HepG2 (cell line): ENCODE data around the gene TCEA3. TPM values are rescaled to one million over a fixed set of nuclear protein-coding genes. Genes with fewer than 3 reads are reported as not detected.
A peak's percentile ranks its signal among the peaks of the same experiment; 100 is the strongest.

ENCODE experiments used
- CEBPB ChIP-seq: IDR thresholded peaks from 2 replicates; pipeline ENCODE4 v1.6.1; 2011; ENCODE audit warnings: low read depth, low read length, improper control_type of control experiment, borderline replicate concordance
- CHD2 ChIP-seq: IDR thresholded peaks from 2 replicates; pipeline ENCODE4 v1.6.1; 2011; ENCODE audit warnings: low read depth, low read length, improper control_type of control experiment
- FOXC1 ChIP-seq: sonication (generic); formaldehyde crosslinking; IDR thresholded peaks from 2 replicates; pipeline ENCODE4 v1.8.0; 2022; ENCODE audit warnings: mild to moderate bottlenecking, missing genetic modification reagents, borderline replicate concordance
- MAFG ChIP-seq: sonication (generic); formaldehyde crosslinking; IDR thresholded peaks from 2 replicates; pipeline ENCODE4 v1.5.1; 2020; ENCODE audit warnings: mild to moderate bottlenecking, missing genetic modification reagents
- NONO ChIP-seq, 2 experiments: fragments of 450-650 bp in 1 of 2; sonication (generic) in 1 of 2; formaldehyde crosslinking in 1 of 2; IDR thresholded peaks in 1 of 2; conservative IDR thresholded peaks in 1 of 2; 2 replicates each; pipeline versions ENCODE4 v1.6.1 to v1.8.0; 2017 to 2022; ENCODE audit warnings: mild to moderate bottlenecking in 1 of 2, missing genetic modification reagents in 1 of 2, moderate library complexity in 1 of 2
- NR2F1 ChIP-seq, 2 experiments: fragments of 450-650 bp in 1 of 2; formaldehyde crosslinking in 1 of 2; IDR thresholded peaks; 2 replicates each; pipeline versions ENCODE4 v1.5.0 to v1.6.1; 2016 to 2020; ENCODE audit warnings: mild to moderate bottlenecking in 1 of 2, missing compliant biosample characterization in 1 of 2, missing genetic modification reagents in 1 of 2, moderate library complexity in 1 of 2
- POLR2AphosphoS2 ChIP-seq: IDR thresholded peaks from 2 replicates; pipeline ENCODE4 v1.6.1; 2011; ENCODE audit warnings: low read depth, low read length, improper control_type of control experiment
- SOX6 ChIP-seq, 2 experiments: fragments of 450-650 bp in 1 of 2; sonication (generic) in 1 of 2; formaldehyde crosslinking in 1 of 2; IDR thresholded peaks; 2 replicates each; pipeline versions ENCODE4 v1.4.0 to v1.6.1; 2017 to 2020; ENCODE audit warnings: antibody characterized with exemption in 1 of 2, mild to moderate bottlenecking in 1 of 2, missing genetic modification reagents in 1 of 2
- THAP11 ChIP-seq: IDR thresholded peaks from 2 replicates; pipeline ENCODE4 v1.6.1; 2016; ENCODE audit warnings: missing biosample characterization, missing genetic modification reagents
- ZFY ChIP-seq: sonication (generic); formaldehyde crosslinking; IDR thresholded peaks from 2 replicates; pipeline ENCODE4 v1.4.0; 2020; ENCODE audit warnings: missing genetic modification reagents
- ZMAT3 ChIP-seq: sonication (generic); formaldehyde crosslinking; conservative IDR thresholded peaks from 2 replicates; pipeline ENCODE4 v1.7.0; 2021; ENCODE audit warnings: missing genetic modification reagents
- ZNF263 ChIP-seq: sonication (generic); formaldehyde crosslinking; IDR thresholded peaks from 2 replicates; pipeline ENCODE4 v1.4.0; 2020; ENCODE audit warnings: missing genetic modification reagents
- ZNF296 ChIP-seq: sonication (generic); formaldehyde crosslinking; conservative IDR thresholded peaks from 2 replicates; pipeline ENCODE4 v1.5.0; 2020; ENCODE audit warnings: mild to moderate bottlenecking, missing genetic modification reagents
- ZNF367 ChIP-seq: sonication (generic); formaldehyde crosslinking; IDR thresholded peaks from 2 replicates; pipeline ENCODE4 v1.4.0; 2020; ENCODE audit warnings: missing genetic modification reagents, borderline replicate concordance
- polyA plus RNA-seq, 8 experiments: library from polyadenylated mRNA; depleted of rRNA in 3 of 8; stranded (reverse) in 7 of 8; unstranded in 1 of 8; fragments of >200 nt; fragmentation: Illumina TruSeq in 4 of 8; extraction: Trizol in 4 of 8; gene quantifications; 2 replicates each; pipeline versions ENCODE4 v1.2.1 to v1.2.3, GENCODE V29; 2011 to 2016; ENCODE audit warnings: low read depth in 4 of 8, missing spikeins in 1 of 8, mixed read lengths in 1 of 8; ENCODE audit not compliant: insufficient read depth in 1 of 8
- total RNA-seq, 5 experiments: library from RNA; depleted of rRNA; stranded (reverse); fragments of >200 nt; fragmentation: Illumina TruSeq; extraction: Trizol; gene quantifications; 2 replicates each; pipeline ENCODE4 v1.2.3, GENCODE V29; 2016; ENCODE audit warnings: low read depth in 1 of 5
- TF ChIP-seq, protein P1 (sequence below): sonication (generic); formaldehyde crosslinking; IDR thresholded peaks from 2 replicates; pipeline ENCODE4 v1.5.1; 2020; ENCODE audit warnings: mild to moderate bottlenecking, moderate library complexity, missing genetic modification reagents
- TF ChIP-seq, protein P2 (sequence below): sonication (generic); formaldehyde crosslinking; IDR thresholded peaks from 2 replicates; pipeline ENCODE4 v1.4.0; 2020; ENCODE audit warnings: mild to moderate bottlenecking, missing genetic modification reagents
- TF ChIP-seq, protein P3 (sequence below): IDR thresholded peaks from 2 replicates; pipeline ENCODE4 v1.4.0; 2020; ENCODE audit warnings: mild to moderate bottlenecking, missing genetic modification reagents

The TCEA3 gene
- total and polyA plus RNA-seq, 2 of the 13 experiments (the other 11 are each of a cell fraction or from before 2014, with no cell fraction given) = 55.5 to 84.6 TPM

DNA sequence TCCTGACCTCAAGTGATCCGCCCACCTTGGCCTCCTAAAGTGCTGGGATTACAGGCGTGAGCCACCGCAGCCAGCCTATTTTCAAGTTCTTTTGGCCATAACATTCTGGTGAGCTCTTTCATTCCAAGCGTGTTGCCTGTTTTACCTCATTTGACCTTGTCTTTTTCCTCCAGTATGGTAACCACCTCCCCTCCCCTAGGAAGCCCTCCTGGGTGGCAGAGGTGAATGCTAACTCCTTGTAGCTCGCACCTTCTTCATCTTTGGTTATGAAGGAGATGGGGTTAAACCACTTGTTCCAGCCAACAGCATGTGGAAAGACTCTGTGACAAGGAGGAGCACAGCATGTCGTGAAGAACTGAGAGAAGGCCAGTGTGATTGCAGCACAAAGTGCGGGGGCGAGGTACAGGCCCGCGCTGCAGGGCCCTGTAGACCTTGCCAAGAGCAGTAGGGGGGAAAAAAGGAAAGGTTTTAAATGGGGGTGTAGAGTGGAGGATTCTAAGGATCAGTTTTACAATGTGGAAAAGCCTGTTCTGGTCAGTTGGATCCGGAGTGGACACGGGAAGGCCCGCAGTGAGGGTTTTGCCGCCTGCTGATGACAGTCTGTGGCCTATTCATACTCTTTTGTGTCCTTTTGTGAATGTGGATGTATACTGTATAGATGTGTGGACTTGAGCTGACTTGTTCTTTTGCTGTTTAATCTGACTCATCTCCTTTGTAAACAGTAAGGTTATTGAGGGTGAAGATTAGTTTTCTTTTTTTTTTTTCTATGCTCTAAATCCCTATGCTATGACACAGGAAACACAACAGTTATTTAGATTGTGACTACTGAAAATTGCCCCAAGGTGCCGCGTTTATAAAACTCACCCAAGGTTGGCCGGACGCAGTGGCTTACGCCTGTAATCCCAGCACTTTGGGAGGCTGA lies 47.4 kb downstream of the TCEA3 start (continued):
- TF ChIP-seq, protein P1, sequence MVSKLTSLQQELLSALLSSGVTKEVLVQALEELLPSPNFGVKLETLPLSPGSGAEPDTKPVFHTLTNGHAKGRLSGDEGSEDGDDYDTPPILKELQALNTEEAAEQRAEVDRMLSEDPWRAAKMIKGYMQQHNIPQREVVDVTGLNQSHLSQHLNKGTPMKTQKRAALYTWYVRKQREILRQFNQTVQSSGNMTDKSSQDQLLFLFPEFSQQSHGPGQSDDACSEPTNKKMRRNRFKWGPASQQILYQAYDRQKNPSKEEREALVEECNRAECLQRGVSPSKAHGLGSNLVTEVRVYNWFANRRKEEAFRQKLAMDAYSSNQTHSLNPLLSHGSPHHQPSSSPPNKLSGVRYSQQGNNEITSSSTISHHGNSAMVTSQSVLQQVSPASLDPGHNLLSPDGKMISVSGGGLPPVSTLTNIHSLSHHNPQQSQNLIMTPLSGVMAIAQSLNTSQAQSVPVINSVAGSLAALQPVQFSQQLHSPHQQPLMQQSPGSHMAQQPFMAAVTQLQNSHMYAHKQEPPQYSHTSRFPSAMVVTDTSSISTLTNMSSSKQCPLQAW (CRISPR knock-in tag) = peak; percentile 44; the same call in 1 of the 2 replicates
- TF ChIP-seq FOXC1 (CRISPR knock-in tag) (no peak), ZMAT3 (CRISPR knock-in tag) (0 out of 2 replicates have a peak, but pooled peaks have one; percentile 30), MAFG (CRISPR knock-in tag) (no peak), THAP11 (CRISPR knock-in tag) (peak; percentile 50), SOX6 (IDR thresholded peaks at IDR 0.05) (no peak), SOX6 (CRISPR knock-in tag; IDR thresholded peaks at IDR 0.05) (0 out of 2 replicates have a peak, but pooled peaks have one; percentile 19), NR2F1 (CRISPR knock-in tag; IDR thresholded peaks at IDR 0.05) (peak in 1 of 2 experiments; percentile 51; a peak in 2 of 4 replicates), CHD2 (no peak), CEBPB (peak; percentile 49; the same call in 1 of the 2 replicates), ZNF296 (CRISPR knock-in tag) (no peak), NONO (IDR thresholded peaks at IDR 0.05) (no peak), NONO (CRISPR knock-in tag; conservative IDR thresholded peaks at IDR 0.05) (0 out of 2 replicates have a peak, but pooled peaks have one; percentile 27), ZNF263 (CRISPR knock-in tag) (peak; percentile 59), ZFY (CRISPR knock-in tag) (peak; percentile 50), ZNF367 (no peak), POLR2AphosphoS2 (0 out of 2 replicates have a peak, but pooled peaks have one; percentile 36)
- TF ChIP-seq, protein P2, sequence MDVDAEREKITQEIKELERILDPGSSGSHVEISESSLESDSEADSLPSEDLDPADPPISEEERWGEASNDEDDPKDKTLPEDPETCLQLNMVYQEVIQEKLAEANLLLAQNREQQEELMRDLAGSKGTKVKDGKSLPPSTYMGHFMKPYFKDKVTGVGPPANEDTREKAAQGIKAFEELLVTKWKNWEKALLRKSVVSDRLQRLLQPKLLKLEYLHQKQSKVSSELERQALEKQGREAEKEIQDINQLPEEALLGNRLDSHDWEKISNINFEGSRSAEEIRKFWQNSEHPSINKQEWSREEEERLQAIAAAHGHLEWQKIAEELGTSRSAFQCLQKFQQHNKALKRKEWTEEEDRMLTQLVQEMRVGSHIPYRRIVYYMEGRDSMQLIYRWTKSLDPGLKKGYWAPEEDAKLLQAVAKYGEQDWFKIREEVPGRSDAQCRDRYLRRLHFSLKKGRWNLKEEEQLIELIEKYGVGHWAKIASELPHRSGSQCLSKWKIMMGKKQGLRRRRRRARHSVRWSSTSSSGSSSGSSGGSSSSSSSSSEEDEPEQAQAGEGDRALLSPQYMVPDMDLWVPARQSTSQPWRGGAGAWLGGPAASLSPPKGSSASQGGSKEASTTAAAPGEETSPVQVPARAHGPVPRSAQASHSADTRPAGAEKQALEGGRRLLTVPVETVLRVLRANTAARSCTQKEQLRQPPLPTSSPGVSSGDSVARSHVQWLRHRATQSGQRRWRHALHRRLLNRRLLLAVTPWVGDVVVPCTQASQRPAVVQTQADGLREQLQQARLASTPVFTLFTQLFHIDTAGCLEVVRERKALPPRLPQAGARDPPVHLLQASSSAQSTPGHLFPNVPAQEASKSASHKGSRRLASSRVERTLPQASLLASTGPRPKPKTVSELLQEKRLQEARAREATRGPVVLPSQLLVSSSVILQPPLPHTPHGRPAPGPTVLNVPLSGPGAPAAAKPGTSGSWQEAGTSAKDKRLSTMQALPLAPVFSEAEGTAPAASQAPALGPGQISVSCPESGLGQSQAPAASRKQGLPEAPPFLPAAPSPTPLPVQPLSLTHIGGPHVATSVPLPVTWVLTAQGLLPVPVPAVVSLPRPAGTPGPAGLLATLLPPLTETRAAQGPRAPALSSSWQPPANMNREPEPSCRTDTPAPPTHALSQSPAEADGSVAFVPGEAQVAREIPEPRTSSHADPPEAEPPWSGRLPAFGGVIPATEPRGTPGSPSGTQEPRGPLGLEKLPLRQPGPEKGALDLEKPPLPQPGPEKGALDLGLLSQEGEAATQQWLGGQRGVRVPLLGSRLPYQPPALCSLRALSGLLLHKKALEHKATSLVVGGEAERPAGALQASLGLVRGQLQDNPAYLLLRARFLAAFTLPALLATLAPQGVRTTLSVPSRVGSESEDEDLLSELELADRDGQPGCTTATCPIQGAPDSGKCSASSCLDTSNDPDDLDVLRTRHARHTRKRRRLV (CRISPR knock-in tag) = 0 out of 2 replicates have a peak, but pooled peaks have one; percentile 32
- TF ChIP-seq, protein P3, sequence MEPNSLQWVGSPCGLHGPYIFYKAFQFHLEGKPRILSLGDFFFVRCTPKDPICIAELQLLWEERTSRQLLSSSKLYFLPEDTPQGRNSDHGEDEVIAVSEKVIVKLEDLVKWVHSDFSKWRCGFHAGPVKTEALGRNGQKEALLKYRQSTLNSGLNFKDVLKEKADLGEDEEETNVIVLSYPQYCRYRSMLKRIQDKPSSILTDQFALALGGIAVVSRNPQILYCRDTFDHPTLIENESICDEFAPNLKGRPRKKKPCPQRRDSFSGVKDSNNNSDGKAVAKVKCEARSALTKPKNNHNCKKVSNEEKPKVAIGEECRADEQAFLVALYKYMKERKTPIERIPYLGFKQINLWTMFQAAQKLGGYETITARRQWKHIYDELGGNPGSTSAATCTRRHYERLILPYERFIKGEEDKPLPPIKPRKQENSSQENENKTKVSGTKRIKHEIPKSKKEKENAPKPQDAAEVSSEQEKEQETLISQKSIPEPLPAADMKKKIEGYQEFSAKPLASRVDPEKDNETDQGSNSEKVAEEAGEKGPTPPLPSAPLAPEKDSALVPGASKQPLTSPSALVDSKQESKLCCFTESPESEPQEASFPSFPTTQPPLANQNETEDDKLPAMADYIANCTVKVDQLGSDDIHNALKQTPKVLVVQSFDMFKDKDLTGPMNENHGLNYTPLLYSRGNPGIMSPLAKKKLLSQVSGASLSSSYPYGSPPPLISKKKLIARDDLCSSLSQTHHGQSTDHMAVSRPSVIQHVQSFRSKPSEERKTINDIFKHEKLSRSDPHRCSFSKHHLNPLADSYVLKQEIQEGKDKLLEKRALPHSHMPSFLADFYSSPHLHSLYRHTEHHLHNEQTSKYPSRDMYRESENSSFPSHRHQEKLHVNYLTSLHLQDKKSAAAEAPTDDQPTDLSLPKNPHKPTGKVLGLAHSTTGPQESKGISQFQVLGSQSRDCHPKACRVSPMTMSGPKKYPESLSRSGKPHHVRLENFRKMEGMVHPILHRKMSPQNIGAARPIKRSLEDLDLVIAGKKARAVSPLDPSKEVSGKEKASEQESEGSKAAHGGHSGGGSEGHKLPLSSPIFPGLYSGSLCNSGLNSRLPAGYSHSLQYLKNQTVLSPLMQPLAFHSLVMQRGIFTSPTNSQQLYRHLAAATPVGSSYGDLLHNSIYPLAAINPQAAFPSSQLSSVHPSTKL (CRISPR knock-in tag) = peak; percentile 29; the same call in 1 of the 2 replicates
